Lower leg skin (tissue), 4 donors: ENCODE data around the gene ZC3H4. TPM values are rescaled to one million over a fixed set of nuclear protein-coding genes. Genes with fewer than 3 reads are reported as not detected.

Experiments used
- DNase-seq, 2 donors: peaks; one replicate each; pipeline ENCODE4 v3.0.0-alpha.2; 2019; ENCODE audit warnings: low spot score in 2 of 2
- H3K4me3 ChIP-seq: fragments of 200-600 bp; sonication (generic); 2 replicates; pipeline ENCODE4 v1.5.1; 2017; ENCODE audit warnings: mild to moderate bottlenecking, low read depth; ENCODE audit not compliant: poor library complexity, severe bottlenecking
- POLR2A ChIP-seq, 2 donors: fragments of 450-650 bp; IDR thresholded peaks; one replicate each; pipeline ENCODE4 v1.6.1; 2016 to 2017; ENCODE audit warnings: antibody characterized with exemption in 2 of 2, mild to moderate bottlenecking in 1 of 2, moderate library complexity in 1 of 2
- WGBS, 2 donors: methylation state at CpG; one replicate each; pipeline ENCODE4 v1.1.5; 2018; 5-methylcytosine and 5-hydroxymethylcytosine counted together
- intact Hi-C: fragments of 100-400 bp; cut with DNase I; formaldehyde crosslinking; loops from one replicate; pipeline ENCODE4 v1.15.0; 2023; ENCODE audit warnings: low total_unique reads
- total RNA-seq, 4 donors: library from RNA; depleted of rRNA; stranded (reverse); fragments of >200 nt; gene quantifications; one replicate each; pipeline ENCODE4 v1.1.0, GENCODE V29; 2016
- TF ChIP-seq, protein P1 (sequence below), 3 donors: fragments of 450-650 bp; IDR thresholded peaks; one replicate each; pipeline ENCODE4 v1.5.1; 2016; ENCODE audit warnings: antibody characterized with exemption in 3 of 3, mild to moderate bottlenecking in 3 of 3, moderate library complexity in 2 of 3

The ZC3H4 gene
- total RNA-seq, 4 donors from 2014 or later = 21.8 to 29.5 (median 27.6) TPM

DNA sequence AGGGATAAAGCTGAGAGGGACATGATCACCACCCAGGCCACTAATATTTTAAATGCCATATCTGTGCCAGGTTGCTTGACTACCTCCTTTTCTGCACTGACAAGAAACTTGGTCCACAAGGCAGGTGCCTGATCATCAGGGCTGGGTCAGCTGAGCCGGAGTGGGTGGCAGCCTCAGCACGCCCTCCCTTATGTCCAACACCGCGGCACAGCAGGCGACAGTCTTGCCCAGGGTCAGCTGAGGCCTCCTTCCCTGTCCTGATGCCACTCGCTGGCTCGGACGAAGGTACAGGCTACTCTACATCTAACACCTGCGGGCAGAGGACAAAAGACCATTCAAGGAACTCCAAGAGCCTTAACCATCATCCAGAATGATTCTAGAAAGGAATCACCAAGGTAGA lies 16.9 kb downstream of the ZC3H4 start:
- 73 to 87% methylated on average over 9 of the region's 9 CpGs for WGBS, 2 donors
- H3K4me3 ChIP-seq = no peak overlapping the region
- TF ChIP-seq POLR2A (IDR thresholded peaks at IDR 0.05) = no peak
- TF ChIP-seq, protein P1, sequence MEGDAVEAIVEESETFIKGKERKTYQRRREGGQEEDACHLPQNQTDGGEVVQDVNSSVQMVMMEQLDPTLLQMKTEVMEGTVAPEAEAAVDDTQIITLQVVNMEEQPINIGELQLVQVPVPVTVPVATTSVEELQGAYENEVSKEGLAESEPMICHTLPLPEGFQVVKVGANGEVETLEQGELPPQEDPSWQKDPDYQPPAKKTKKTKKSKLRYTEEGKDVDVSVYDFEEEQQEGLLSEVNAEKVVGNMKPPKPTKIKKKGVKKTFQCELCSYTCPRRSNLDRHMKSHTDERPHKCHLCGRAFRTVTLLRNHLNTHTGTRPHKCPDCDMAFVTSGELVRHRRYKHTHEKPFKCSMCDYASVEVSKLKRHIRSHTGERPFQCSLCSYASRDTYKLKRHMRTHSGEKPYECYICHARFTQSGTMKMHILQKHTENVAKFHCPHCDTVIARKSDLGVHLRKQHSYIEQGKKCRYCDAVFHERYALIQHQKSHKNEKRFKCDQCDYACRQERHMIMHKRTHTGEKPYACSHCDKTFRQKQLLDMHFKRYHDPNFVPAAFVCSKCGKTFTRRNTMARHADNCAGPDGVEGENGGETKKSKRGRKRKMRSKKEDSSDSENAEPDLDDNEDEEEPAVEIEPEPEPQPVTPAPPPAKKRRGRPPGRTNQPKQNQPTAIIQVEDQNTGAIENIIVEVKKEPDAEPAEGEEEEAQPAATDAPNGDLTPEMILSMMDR (IDR thresholded peaks at IDR 0.05) = no peak
- no peak for DNase-seq
- intact Hi-C loops = no loop called here

DNA sequence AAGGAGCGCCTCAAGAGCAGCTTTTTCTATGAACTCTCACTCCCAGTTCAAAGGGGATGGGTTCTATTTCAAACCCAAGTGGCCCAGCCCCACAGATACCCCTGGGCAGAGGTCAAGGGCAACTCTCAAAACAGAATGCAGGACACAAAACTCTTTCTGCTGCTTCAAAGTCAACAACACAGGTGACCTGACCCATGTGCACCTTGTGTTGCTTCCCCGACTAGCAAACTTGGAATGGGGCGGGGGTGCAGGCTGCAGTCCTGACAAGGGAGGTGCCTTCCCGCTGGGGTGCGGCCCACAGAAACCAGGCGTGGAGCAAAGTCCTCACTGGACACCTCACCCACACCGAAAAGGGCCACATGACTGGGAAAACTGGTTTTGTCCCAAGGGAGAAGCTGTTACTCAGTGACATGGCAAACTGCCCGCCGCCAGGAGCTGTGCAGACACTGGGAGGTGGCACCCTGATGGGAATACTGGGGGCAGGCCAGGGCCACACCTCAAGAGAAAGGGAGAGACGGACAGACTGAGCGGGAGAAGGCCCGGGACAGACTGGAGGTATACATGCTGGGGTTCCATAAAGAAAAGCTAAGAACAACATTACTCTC lies 17.4 kb downstream of the ZC3H4 start:
- intact Hi-C loops = no loop called here
- TF ChIP-seq, protein P1 (IDR thresholded peaks at IDR 0.05) = no peak
- no peak for TF ChIP-seq POLR2A (IDR thresholded peaks at IDR 0.05)
- peak; percentile 83 to 94 for DNase-seq
- no peak overlapping the region for H3K4me3 ChIP-seq
- 46 to 50% methylated on average over 11 to 12 of the region's 12 CpGs for WGBS, 2 donors

DNA sequence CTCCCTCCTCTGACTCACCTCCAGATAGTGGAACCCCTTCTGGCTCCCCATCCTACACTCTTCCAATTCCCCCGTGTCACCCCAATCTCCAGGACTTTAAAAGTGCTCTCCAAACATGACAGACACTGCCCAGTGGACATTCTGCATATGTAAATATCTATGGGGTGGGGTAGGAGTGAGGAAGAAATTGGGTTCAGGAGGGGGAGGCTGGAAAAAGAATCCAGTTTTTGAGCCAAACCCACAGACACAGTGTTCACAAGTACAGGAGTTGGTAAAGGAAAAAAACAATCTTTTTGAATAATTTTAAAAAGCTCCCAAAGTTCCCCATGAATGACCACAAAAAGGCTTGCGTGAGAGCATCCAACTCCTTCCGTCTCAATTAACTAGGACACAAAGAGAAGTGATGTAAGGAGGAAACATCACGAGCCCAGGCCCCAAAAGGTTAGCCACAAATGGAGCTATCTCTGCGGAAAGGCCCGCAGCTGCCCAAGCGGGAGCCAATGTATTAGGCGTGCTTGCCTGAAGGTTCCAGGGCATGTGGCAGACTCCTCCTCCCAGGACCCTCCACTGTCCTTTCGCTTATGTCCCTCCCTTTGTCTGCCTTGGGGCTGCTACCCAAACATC lies 18.0 kb downstream of the ZC3H4 start:
- no peak overlapping the region for H3K4me3 ChIP-seq
- DNase-seq = no peak
- intact Hi-C loops = no loop called here
- no peak for TF ChIP-seq POLR2A (IDR thresholded peaks at IDR 0.05)
- TF ChIP-seq, protein P1 (IDR thresholded peaks at IDR 0.05) = no peak
- WGBS, 2 donors = 43 to 67% methylated on average over 9 of the region's 9 CpGs

DNA sequence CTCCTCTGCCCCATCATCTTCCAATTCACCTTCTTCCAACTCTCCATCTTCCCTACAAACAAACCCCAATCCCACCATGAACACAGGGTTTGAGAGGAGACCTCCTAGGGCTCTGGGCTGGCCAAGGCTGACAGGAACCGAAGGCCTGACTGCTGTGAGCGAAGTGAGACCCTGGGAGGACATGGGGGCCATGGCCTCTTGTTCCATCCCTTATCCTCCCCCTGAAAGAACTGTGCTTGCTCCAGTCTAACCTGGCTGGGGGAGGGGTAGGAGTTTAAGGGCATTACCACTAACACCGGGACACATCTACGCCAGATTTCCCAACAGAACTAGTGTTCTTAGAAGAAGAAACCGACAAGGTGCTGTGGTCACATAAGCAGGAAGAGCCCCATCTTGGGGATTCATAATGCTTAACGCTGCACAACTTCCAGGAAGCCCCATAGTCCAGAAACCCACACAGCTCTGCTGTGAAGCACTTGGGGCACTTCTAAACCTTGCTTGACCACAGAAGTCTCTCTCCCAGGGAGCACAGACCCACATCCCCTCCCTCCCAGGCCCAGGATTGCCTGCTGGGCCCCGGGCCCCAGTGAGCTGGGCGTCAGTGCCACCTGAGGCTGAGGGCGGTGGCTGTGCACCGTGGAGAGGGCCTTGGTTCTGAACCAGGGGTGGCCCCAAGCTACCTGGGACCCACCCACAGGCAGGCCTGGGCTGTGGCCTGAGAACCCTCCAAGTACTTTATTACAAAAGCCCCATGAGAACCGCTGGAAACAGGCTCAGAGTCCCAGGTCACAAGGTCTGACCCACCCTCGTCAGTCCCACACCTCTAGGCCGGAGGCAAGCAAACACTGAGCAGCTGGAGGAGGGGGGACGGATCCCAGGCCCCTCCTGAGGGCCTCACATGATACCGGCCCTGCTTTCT lies 18.8 kb downstream of the ZC3H4 start:
- no peak for TF ChIP-seq POLR2A (IDR thresholded peaks at IDR 0.05)
- TF ChIP-seq, protein P1 (IDR thresholded peaks at IDR 0.05) = no peak
- no peak overlapping the region for H3K4me3 ChIP-seq
- intact Hi-C loops = no loop called here
- WGBS, 2 donors = 52 to 65% methylated on average over 11 to 15 of the region's 15 CpGs
- DNase-seq = no peak

DNA sequence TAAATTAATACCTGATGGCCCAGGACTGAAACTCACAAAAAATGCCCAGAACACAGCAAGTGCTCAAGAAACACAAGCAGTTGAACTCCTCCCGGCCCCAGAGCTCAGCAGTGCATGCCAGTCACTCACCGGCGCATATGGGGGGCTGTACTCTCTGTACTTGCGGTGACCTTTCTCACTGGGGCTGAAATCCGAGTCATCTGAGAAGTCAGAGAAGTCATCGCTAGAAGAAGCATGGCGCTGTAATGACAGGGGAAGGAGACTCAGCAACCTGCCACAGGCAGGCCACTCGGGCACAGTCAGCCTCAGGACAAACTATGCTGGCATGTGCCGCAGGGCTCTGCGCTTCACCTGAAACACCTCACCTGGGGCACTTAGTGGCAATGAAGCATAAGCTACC lies 19.7 kb downstream of the ZC3H4 start:
- H3K4me3 ChIP-seq = no peak overlapping the region
- DNase-seq = no peak
- TF ChIP-seq, protein P1 (IDR thresholded peaks at IDR 0.05) = no peak
- TF ChIP-seq POLR2A (IDR thresholded peaks at IDR 0.05) = no peak
- intact Hi-C loops = no loop called here
- 83 to 86% methylated on average over 10 of the region's 10 CpGs for WGBS, 2 donors
